ENCODE measurements around the gene DLG2. TPM values are rescaled to one million over a fixed set of nuclear protein-coding genes. Genes with fewer than 3 reads are reported as not detected.

The DLG2 gene
- total and polyA plus RNA-seq, 2 donors (not counting 3 experiments of a cell fraction or from before 2014, with no cell fraction given), result 0.15 to 1.1 TPM

- CTCF ChIA-PET, result no interaction called here
- H3K36me3 ChIP-seq (ENCODE audit: control insufficient read depth in 2 of 2, extremely low read depth in 1 of 2, insufficient read depth in 2 of 2, low read length in 2 of 2), result no peaks in the 10 kb centered on the region
- dilution Hi-C loops (cut with MboI; ENCODE audit: extremely low pct_ligation_motif_present, low sequenced_read_pairs) (no loop called here), intact Hi-C loops (cut with micrococcal nuclease) (no loop called here)
- no peak for TF ChIP-seq MYC (IDR thresholded peaks at IDR 0.05; ENCODE audit: low read depth, low read length)
- TF ChIP-seq JUN (IDR thresholded peaks at IDR 0.05; ENCODE audit: borderline replicate concordance, insufficient read depth, insufficient read length, low read depth), result no peak
- TF ChIP-seq FOS (IDR thresholded peaks at IDR 0.05; ENCODE audit: borderline replicate concordance, insufficient read depth, low read length), result no peak
- TF ChIP-seq GATA2 (IDR thresholded peaks at IDR 0.05; ENCODE audit: insufficient read depth, insufficient read length, low read depth, low read length), result no peak
- no peak for TF ChIP-seq MAX (IDR thresholded peaks at IDR 0.05; ENCODE audit: insufficient read depth, insufficient read length)
- no peak for TF ChIP-seq POLR2A (IDR thresholded peaks at IDR 0.05; ENCODE audit: low read depth, low read length)
- TF ChIP-seq POLR2AphosphoS5 (IDR thresholded peaks at IDR 0.05; ENCODE audit: insufficient read depth, low read depth, low read length), result no peak
- BruUV-seq (replicated peaks), result no TSS peak
- no peak overlapping the region for H3K4me3 ChIP-seq (replicated peaks in 1 of 3; ENCODE audit: insufficient read depth in 1 of 3, low read depth in 1 of 3, low read length in 3 of 3)
- no peaks in the 10 kb centered on the region for H3K4me1 ChIP-seq (ENCODE audit: control insufficient read depth, extremely low read depth, insufficient read depth, low read length)
- H3K9ac ChIP-seq (replicated peaks; ENCODE audit: extremely low read depth, insufficient read depth, low read length), result no peak overlapping the region
- FAIRE-seq, result no peak
- H3K27me3 ChIP-seq (ENCODE audit: control insufficient read depth in 2 of 2, insufficient read depth in 2 of 2, low read length in 2 of 2), result no peaks in the 10 kb centered on the region
- H4K20me1 ChIP-seq (replicated peaks; ENCODE audit: control insufficient read depth, extremely low read depth, insufficient read depth, low read length), result no peaks in the 10 kb centered on the region
- no peaks in the 10 kb centered on the region for H3K79me2 ChIP-seq (ENCODE audit: control insufficient read depth, insufficient read depth, low read length)
- no peak for DNase-seq (ENCODE audit: low read depth, low spot score)
- H3K4me2 ChIP-seq (ENCODE audit: insufficient read depth, low read length), result no peak overlapping the region
- POLR2A ChIA-PET, result no interaction called here
- no peak overlapping the region for H3K27ac ChIP-seq (ENCODE audit: insufficient read depth, low read depth, low read length)
- H2AFZ ChIP-seq (ENCODE audit: low read depth, low read length), result no peak overlapping the region
- no peaks in the 10 kb centered on the region for H3K9me1 ChIP-seq (replicated peaks; ENCODE audit: control insufficient read depth, extremely low read depth, insufficient read depth, low read length)
- H3K9me3 ChIP-seq (replicated peaks; ENCODE audit: control insufficient read depth, insufficient read depth, low read length), result no peaks in the 10 kb centered on the region
Observed at GRCh38 chr11:83427943-83428342, 2199.2 kb downstream of the DLG2 start.

GRCh38 chr11:83427501-83427900 lies 2199.6 kb downstream of the DLG2 start:
- BruUV-seq (replicated peaks), result no TSS peak
- TF ChIP-seq FOS (IDR thresholded peaks at IDR 0.05; ENCODE audit: borderline replicate concordance, insufficient read depth, low read length) (no peak), GATA2 (IDR thresholded peaks at IDR 0.05; ENCODE audit: insufficient read depth, insufficient read length, low read depth, low read length) (no peak), EZH2 (IDR thresholded peaks at IDR 0.05; ENCODE audit: borderline replicate concordance, low read depth, low read length, severe bottlenecking) (no peak), CTCF (IDR thresholded peaks at IDR 0.05; ENCODE audit: extremely low read depth in 1 of 2, insufficient read depth in 1 of 2, low read depth in 1 of 2, low read length in 2 of 2) (no peak), MAX (IDR thresholded peaks at IDR 0.05; ENCODE audit: insufficient read depth, insufficient read length) (no peak), POLR2AphosphoS5 (IDR thresholded peaks at IDR 0.05; ENCODE audit: insufficient read depth, low read depth, low read length) (no peak), MYC (IDR thresholded peaks at IDR 0.05; ENCODE audit: low read depth, low read length) (no peak), JUN (IDR thresholded peaks at IDR 0.05; ENCODE audit: borderline replicate concordance, insufficient read depth, insufficient read length, low read depth) (no peak), POLR2A (IDR thresholded peaks at IDR 0.05; ENCODE audit: low read depth, low read length) (no peak)
- CTCF ChIA-PET, result no interaction called here
- Histone ChIP-seq H3K27ac (ENCODE audit: insufficient read depth, low read depth, low read length) (no peak overlapping the region), H3K4me1 (ENCODE audit: control insufficient read depth, extremely low read depth, insufficient read depth, low read length) (no peaks in the 10 kb centered on the region), H3K79me2 (ENCODE audit: control insufficient read depth, insufficient read depth, low read length) (no peaks in the 10 kb centered on the region), H3K9me1 (replicated peaks; ENCODE audit: control insufficient read depth, extremely low read depth, insufficient read depth, low read length) (no peaks in the 10 kb centered on the region), H2AFZ (ENCODE audit: low read depth, low read length) (no peak overlapping the region), H3K4me3 (replicated peaks in 1 of 3; ENCODE audit: insufficient read depth in 1 of 3, low read depth in 1 of 3, low read length in 3 of 3) (no peak overlapping the region), H4K20me1 (replicated peaks; ENCODE audit: control insufficient read depth, extremely low read depth, insufficient read depth, low read length) (no peaks in the 10 kb centered on the region), H3K4me2 (ENCODE audit: insufficient read depth, low read length) (no peak overlapping the region), H3K9ac (replicated peaks; ENCODE audit: extremely low read depth, insufficient read depth, low read length) (no peak overlapping the region), H3K9me3 (replicated peaks; ENCODE audit: control insufficient read depth, insufficient read depth, low read length) (no peaks in the 10 kb centered on the region), H3K36me3 (ENCODE audit: control insufficient read depth in 2 of 2, extremely low read depth in 1 of 2, insufficient read depth in 2 of 2, low read length in 2 of 2) (no peaks in the 10 kb centered on the region), H3K27me3 (ENCODE audit: control insufficient read depth in 2 of 2, insufficient read depth in 2 of 2, low read length in 2 of 2) (no peaks in the 10 kb centered on the region)
- no peak for DNase-seq (ENCODE audit: low read depth, low spot score)
- POLR2A ChIA-PET, result no interaction called here
- dilution Hi-C loops (cut with MboI; ENCODE audit: extremely low pct_ligation_motif_present, low sequenced_read_pairs) (no loop called here), intact Hi-C loops (cut with micrococcal nuclease) (no loop called here)
- no peak for FAIRE-seq
